Liver (tissue), 3 donors: ENCODE measurements around the gene TMEM204.

Experiments
- FOXA2 ChIP-seq: IDR thresholded peaks from 2 replicates; pipeline ENCODE4 v1.6.1; 2016; ENCODE audit warnings: antibody characterized with exemption
- HNF4G ChIP-seq: IDR thresholded peaks from 2 replicates; pipeline ENCODE4 v1.6.1; 2016; ENCODE audit warnings: antibody characterized with exemption
- JUND ChIP-seq, 2 donors: IDR thresholded peaks; 2 replicates each; pipeline ENCODE4 v1.6.1; 2016; ENCODE audit warnings: antibody characterized with exemption in 2 of 2
- RAD21 ChIP-seq, 2 donors: IDR thresholded peaks; 2 replicates each; pipeline ENCODE4 v1.6.1; 2016; ENCODE audit warnings: antibody characterized with exemption in 2 of 2, mild to moderate bottlenecking in 2 of 2
- TAF1 ChIP-seq: conservative IDR thresholded peaks from 2 replicates; pipeline ENCODE4 v1.6.1; 2016; ENCODE audit warnings: antibody characterized with exemption, mild to moderate bottlenecking
- TF ChIP-seq, protein P1 (sequence below): fragments of 150-350 bp; IDR thresholded peaks from 2 replicates; pipeline ENCODE4 v1.5.1; 2017; ENCODE audit warnings: improper control_type of control experiment, low read depth, low read length; ENCODE audit not compliant: missing input control
- TF ChIP-seq, protein P2 (sequence below): IDR thresholded peaks from 2 replicates; pipeline ENCODE4 v1.6.1; 2016; ENCODE audit warnings: antibody characterized with exemption
- donor health status: healthy.
- donor health status: healthy.

DNA sequence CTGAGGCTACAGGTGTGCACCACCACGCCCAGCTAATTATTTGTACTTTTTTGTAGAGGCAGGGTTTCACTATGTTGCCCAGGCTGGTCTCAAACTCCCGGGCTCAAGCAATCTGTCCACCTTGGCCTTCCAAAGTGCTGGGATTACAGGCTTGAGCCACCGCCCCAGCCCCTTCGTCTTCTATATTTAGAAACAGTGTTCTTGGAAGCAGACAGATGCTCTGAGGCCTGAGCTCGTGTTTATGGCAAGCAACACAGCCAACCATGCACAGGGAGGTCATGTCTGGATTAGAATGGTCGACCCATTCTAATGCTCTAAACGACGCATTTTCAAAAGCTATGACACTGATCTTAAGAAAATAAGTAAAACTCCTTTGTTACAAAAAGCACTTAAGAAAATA lies 16.6 kb downstream of the TMEM204 start:
- TF ChIP-seq, protein P1, sequence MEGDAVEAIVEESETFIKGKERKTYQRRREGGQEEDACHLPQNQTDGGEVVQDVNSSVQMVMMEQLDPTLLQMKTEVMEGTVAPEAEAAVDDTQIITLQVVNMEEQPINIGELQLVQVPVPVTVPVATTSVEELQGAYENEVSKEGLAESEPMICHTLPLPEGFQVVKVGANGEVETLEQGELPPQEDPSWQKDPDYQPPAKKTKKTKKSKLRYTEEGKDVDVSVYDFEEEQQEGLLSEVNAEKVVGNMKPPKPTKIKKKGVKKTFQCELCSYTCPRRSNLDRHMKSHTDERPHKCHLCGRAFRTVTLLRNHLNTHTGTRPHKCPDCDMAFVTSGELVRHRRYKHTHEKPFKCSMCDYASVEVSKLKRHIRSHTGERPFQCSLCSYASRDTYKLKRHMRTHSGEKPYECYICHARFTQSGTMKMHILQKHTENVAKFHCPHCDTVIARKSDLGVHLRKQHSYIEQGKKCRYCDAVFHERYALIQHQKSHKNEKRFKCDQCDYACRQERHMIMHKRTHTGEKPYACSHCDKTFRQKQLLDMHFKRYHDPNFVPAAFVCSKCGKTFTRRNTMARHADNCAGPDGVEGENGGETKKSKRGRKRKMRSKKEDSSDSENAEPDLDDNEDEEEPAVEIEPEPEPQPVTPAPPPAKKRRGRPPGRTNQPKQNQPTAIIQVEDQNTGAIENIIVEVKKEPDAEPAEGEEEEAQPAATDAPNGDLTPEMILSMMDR, result no peak
- no peak for TF ChIP-seq FOXA2
- TF ChIP-seq, protein P2, sequence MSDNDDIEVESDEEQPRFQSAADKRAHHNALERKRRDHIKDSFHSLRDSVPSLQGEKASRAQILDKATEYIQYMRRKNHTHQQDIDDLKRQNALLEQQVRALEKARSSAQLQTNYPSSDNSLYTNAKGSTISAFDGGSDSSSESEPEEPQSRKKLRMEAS, result no peak
- TF ChIP-seq TAF1, result no peak
- no peak for TF ChIP-seq JUND (IDR thresholded peaks at IDR 0.05)
- no peak for TF ChIP-seq RAD21 (IDR thresholded peaks at IDR 0.05)
- TF ChIP-seq HNF4G, result no peak
